Neural cell (in vitro differentiated cells): ENCODE results near the gene CIT.

ENCODE experiments used
- CTCF ChIP-seq: fragments of 450-650 bp; IDR thresholded peaks from 2 replicates; pipeline ENCODE4 v1.5.1; 2014; ENCODE audit warnings: antibody characterized with exemption, mild to moderate bottlenecking, moderate library complexity; ENCODE audit not compliant: poor library complexity, severe bottlenecking
- EP300 ChIP-seq: fragments of 450-650 bp; conservative IDR thresholded peaks from 2 replicates; pipeline ENCODE4 v1.6.1; 2014; ENCODE audit warnings: antibody characterized with exemption, mild to moderate bottlenecking, moderate library complexity; ENCODE audit not compliant: poor library complexity, severe bottlenecking
- EZH2 ChIP-seq: fragments of 200-600, 300-800 bp; shearing (Covaris generic), sonication (generic); IDR thresholded peaks from 2 replicates; pipeline ENCODE4 v1.6.1; 2014; ENCODE audit warnings: antibody characterized with exemption, low read length, borderline replicate concordance, mild to moderate bottlenecking; ENCODE audit not compliant: insufficient read depth, poor library complexity, severe bottlenecking
- MXI1 ChIP-seq: fragments of 450-650 bp; conservative IDR thresholded peaks from 2 replicates; pipeline ENCODE4 v1.6.1; 2014; ENCODE audit warnings: antibody characterized with exemption, mild to moderate bottlenecking; ENCODE audit not compliant: poor library complexity, severe bottlenecking
- POLR2AphosphoS5 ChIP-seq: IDR thresholded peaks from 2 replicates; pipeline ENCODE4 v1.6.1; 2012
- REST ChIP-seq: IDR thresholded peaks from 2 replicates; pipeline ENCODE4 v1.6.1; 2012; ENCODE audit warnings: borderline replicate concordance
- SMC3 ChIP-seq: fragments of 450-650 bp; conservative IDR thresholded peaks from 2 replicates; pipeline ENCODE4 v1.6.1; 2014; ENCODE audit warnings: antibody characterized with exemption, mild to moderate bottlenecking, moderate library complexity; ENCODE audit not compliant: poor library complexity
- TAF1 ChIP-seq: IDR thresholded peaks from 2 replicates; pipeline ENCODE4 v1.6.1; 2012; ENCODE audit warnings: low read depth

- TF ChIP-seq CTCF (no peak), MXI1 (no peak), EP300 (no peak), TAF1 (no peak), POLR2AphosphoS5 (no peak), REST (no peak), EZH2 (no peak), SMC3 (no peak)
Measured at GRCh38 chr12:119699199-119699760, 177.8 kb downstream of the CIT start.
